ES-I3 (cell line): ENCODE measurements around the gene MYL5.
"Not testable (repeated sequence)": the region's sequence is repeated elsewhere in the genome, so short reads cannot be mapped to it uniquely, and the experiment has no call there.

Source experiments
- H3K36me3 ChIP-seq: 2 replicates; pipeline ENCODE4 v1.6.1; 2013; ENCODE audit warnings: mild to moderate bottlenecking, low read length, control low read depth, moderate library complexity; ENCODE audit not compliant: insufficient read depth
- H3K4me1 ChIP-seq: 2 replicates; pipeline ENCODE4 v1.6.1; 2013; ENCODE audit warnings: mild to moderate bottlenecking, control low read depth, low read length; ENCODE audit not compliant: insufficient read depth
- H3K9ac ChIP-seq: 2 replicates; pipeline ENCODE4 v1.6.1; 2013; ENCODE audit warnings: low read depth, mild to moderate bottlenecking, low read length, moderate library complexity
- H3K9me3 ChIP-seq: 2 replicates; pipeline ENCODE4 v1.6.1; 2013; ENCODE audit warnings: mild to moderate bottlenecking, low read length, moderate library complexity; ENCODE audit not compliant: control insufficient read depth, insufficient read depth

MYL5 gene

GRCh38 chr4:687971-688853 is 13.9 kb downstream of the MYL5 start:
- Histone ChIP-seq H3K4me1 (peaks cover 11% of the 10 kb centered on the region; the same call in 1 of the 2 replicates), H3K9me3 (no peaks in the 10 kb centered on the region), H3K36me3 (no peaks in the 10 kb centered on the region), H3K9ac (peak overlapping the region; percentile 56)

- Histone ChIP-seq H3K9ac (peak within 1 kb of the TSS; percentile 56), H3K9me3 (no peaks in the 10 kb centered on the region), H3K4me1 (peaks cover 7% of the 10 kb centered on the region; the same call in 1 of the 2 replicates), H3K36me3 (no peaks in the 10 kb centered on the region)
Measured at GRCh38 chr4:688854-689681, 14.7 kb downstream of the MYL5 start, which contains the start of gene SLC49A3. TSS of gene SLC49A3 (minus strand) at chr4:689151. CDS start at chr4:689127, 24 bp downstream.

- Histone ChIP-seq H3K36me3 (no peaks in the 10 kb centered on the region), H3K9ac (peak overlapping the region; percentile 56), H3K9me3 (no peaks in the 10 kb centered on the region), H3K4me1 (peaks cover 7% of the 10 kb centered on the region; the same call in 1 of the 2 replicates)
Measured at GRCh38 chr4:689723-690122, 15.4 kb downstream of the MYL5 start.

- peaks cover 7% of the 10 kb centered on the region; the same call in 1 of the 2 replicates for H3K4me1 ChIP-seq
- H3K36me3 ChIP-seq, result no peaks in the 10 kb centered on the region
- H3K9ac ChIP-seq, result no peak overlapping the region
- 0 out of 2 replicates have a peak, but pooled peaks cover 2% of the 10 kb centered on the region for H3K9me3 ChIP-seq
Measured at GRCh38 chr4:692771-693554, 18.6 kb downstream of the MYL5 start.

- H3K9me3 ChIP-seq, H3K4me1 ChIP-seq, H3K9ac ChIP-seq, H3K36me3 ChIP-seq: not testable (repeated sequence)
Measured at GRCh38 chr4:694341-694940, 20.1 kb downstream of the MYL5 start.

- Histone ChIP-seq H3K9me3 (0 out of 2 replicates have a peak, but pooled peaks cover 2% of the 10 kb centered on the region), H3K4me1 (0 out of 2 replicates have a peak, but pooled peaks cover 2% of the 10 kb centered on the region), H3K9ac (no peak overlapping the region), H3K36me3 (no peaks in the 10 kb centered on the region)
Measured at GRCh38 chr4:699816-700580, 25.7 kb downstream of the MYL5 start.

GRCh38 chr4:700587-701264 is 26.4 kb downstream of the MYL5 start:
- Histone ChIP-seq H3K36me3 (no peaks in the 10 kb centered on the region), H3K9me3 (no peaks in the 10 kb centered on the region), H3K9ac (no peak overlapping the region), H3K4me1 (0 out of 2 replicates have a peak, but pooled peaks cover 2% of the 10 kb centered on the region)

GRCh38 chr4:702618-703048 is 28.3 kb downstream of the MYL5 start:
- H3K9me3 ChIP-seq, result no peaks in the 10 kb centered on the region
- H3K9ac ChIP-seq, result no peak overlapping the region
- H3K4me1 ChIP-seq, result 0 out of 2 replicates have a peak, but pooled peaks cover 2% of the 10 kb centered on the region

GRCh38 chr4:703336-704197 is 29.2 kb downstream of the MYL5 start:
- Histone ChIP-seq H3K9me3 (no peaks in the 10 kb centered on the region), H3K36me3 (no peaks in the 10 kb centered on the region), H3K9ac (no peak overlapping the region), H3K4me1 (0 out of 2 replicates have a peak, but pooled peaks cover 2% of the 10 kb centered on the region)

More at GRCh38 chr4:702618-703048, 28.3 kb downstream of the MYL5 start:
- no peaks in the 10 kb centered on the region for H3K36me3 ChIP-seq

- no peaks in the 10 kb centered on the region for H3K9me3 ChIP-seq
Measured at GRCh38 chr4:704198-704891, 30.0 kb downstream of the MYL5 start.

GRCh38 chr4:704971-705277 is 30.6 kb downstream of the MYL5 start:
- H3K36me3 ChIP-seq, result peaks cover 3% of the 10 kb centered on the region
- no peaks in the 10 kb centered on the region for H3K4me1 ChIP-seq
- peak overlapping the region; percentile 47; the same call in 1 of the 2 replicates for H3K9ac ChIP-seq
- no peaks in the 10 kb centered on the region for H3K9me3 ChIP-seq

More at GRCh38 chr4:704198-704891, 30.0 kb downstream of the MYL5 start:
- Histone ChIP-seq H3K9ac (no peak overlapping the region), H3K4me1 (0 out of 2 replicates have a peak, but pooled peaks cover 2% of the 10 kb centered on the region), H3K36me3 (no peaks in the 10 kb centered on the region; the same call in 1 of the 2 replicates)
